Mucosa of descending colon (tissue), 3 donors: ENCODE results near the gene SPEG. TPM values are rescaled to one million over a fixed set of nuclear protein-coding genes. Genes with fewer than 3 reads are reported as not detected.

Source experiments
- ATAC-seq: fragments of 200-7000 bp; cut with Tn5 transposase; one replicate; pipeline ENCODE4 v1.9.1; 2020; ENCODE audit warnings: mild to moderate bottlenecking, moderate library complexity
- DNase-seq, 3 donors: peaks; one replicate each; pipeline ENCODE4 v3.0.0-alpha.2; 2020
- H3K36me3 ChIP-seq: fragments of 200-600 bp; one replicate; pipeline ENCODE4 v1.8.0; 2021; ENCODE audit warnings: low read depth, mild to moderate bottlenecking
- H3K4me1 ChIP-seq: fragments of 200-600 bp; one replicate; pipeline ENCODE4 v1.8.0; 2021; ENCODE audit warnings: low read depth, mild to moderate bottlenecking
- H3K4me3 ChIP-seq: fragments of 200-600 bp; one replicate; pipeline ENCODE4 v1.8.0; 2021; ENCODE audit warnings: mild to moderate bottlenecking
- H3K9me3 ChIP-seq: fragments of 200-600 bp; one replicate; pipeline ENCODE4 v1.8.0; 2021; ENCODE audit warnings: mild to moderate bottlenecking
- intact Hi-C, 2 donors: fragments of 100-400 bp; cut with DNase I in 1 of 2; cut with micrococcal nuclease in 1 of 2; formaldehyde crosslinking; loops; one replicate each; pipeline versions ENCODE4 v1.11.0 to v1.11.1; 2022; cut with DNase I, micrococcal nuclease
- total RNA-seq, 3 donors: library from RNA; stranded (reverse); fragmentation: NEBNext Ultra II Directional in 2 of 3; extraction: Animal tissue kit (Norgen Biotek cat#: 25700) in 2 of 3; gene quantifications; one replicate each; pipeline versions ENCODE4 v1.2.1 to v1.2.4, GENCODE V29; 2021 to 2023
- TF ChIP-seq, protein P1 (sequence below): fragments of 200-600 bp; IDR thresholded peaks from one replicate; pipeline ENCODE4 v1.8.0; 2022; ENCODE audit warnings: antibody characterized with exemption, mild to moderate bottlenecking
- donor health status: DM: no; HTN: no; CAD: no; lungs with moderate emphysema.
- donor health status: DM: no; HTN: no; CAD: no.
- donor health status: DM: no; HTN: yes; CAD: no.

SPEG gene
- total RNA-seq, 3 donors from 2014 or later, result 7.9 to 242 (median 22.2) TPM

DNA sequence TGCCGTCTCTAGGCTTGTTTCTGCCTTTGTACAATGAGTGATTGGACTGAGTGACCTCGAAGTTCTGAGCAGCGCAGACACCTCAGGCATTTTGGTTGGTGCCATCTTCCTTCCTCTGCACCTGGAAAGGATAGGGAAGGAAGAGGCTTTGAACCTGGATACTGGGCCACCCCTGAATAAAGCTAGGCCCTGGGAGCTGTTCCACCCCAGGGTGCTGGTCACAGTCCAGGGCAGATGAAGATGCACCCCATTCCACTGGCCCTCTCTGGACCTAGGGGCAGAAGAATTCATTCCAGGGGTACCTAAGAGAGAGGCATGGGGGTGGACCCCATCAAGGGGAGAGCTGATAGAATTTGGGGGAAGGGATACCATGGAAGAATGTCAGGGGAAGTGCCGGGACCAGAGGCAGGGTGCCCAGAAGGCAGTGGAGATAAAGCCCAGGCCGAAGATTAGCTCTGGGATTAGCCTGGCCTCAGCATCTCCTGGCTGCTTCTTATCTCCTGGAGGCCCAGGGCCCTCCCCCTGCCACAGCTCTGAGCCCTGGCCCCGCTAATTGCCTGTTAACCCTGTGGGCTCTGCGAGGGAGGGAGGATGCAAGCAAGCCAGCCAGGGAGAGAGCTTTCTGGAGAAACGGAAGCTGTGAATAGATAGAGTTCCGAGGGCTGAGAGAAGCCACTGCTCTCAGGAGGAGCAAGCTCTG, 91.0 kb downstream of the SPEG start:
- H3K4me1 ChIP-seq, result no peaks in the 10 kb centered on the region
- H3K4me3 ChIP-seq, result no peak overlapping the region
- no peak for ATAC-seq
- no peaks in the 10 kb centered on the region for H3K9me3 ChIP-seq
- TF ChIP-seq, protein P1, sequence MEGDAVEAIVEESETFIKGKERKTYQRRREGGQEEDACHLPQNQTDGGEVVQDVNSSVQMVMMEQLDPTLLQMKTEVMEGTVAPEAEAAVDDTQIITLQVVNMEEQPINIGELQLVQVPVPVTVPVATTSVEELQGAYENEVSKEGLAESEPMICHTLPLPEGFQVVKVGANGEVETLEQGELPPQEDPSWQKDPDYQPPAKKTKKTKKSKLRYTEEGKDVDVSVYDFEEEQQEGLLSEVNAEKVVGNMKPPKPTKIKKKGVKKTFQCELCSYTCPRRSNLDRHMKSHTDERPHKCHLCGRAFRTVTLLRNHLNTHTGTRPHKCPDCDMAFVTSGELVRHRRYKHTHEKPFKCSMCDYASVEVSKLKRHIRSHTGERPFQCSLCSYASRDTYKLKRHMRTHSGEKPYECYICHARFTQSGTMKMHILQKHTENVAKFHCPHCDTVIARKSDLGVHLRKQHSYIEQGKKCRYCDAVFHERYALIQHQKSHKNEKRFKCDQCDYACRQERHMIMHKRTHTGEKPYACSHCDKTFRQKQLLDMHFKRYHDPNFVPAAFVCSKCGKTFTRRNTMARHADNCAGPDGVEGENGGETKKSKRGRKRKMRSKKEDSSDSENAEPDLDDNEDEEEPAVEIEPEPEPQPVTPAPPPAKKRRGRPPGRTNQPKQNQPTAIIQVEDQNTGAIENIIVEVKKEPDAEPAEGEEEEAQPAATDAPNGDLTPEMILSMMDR, result no peak
- H3K36me3 ChIP-seq, result no peaks in the 10 kb centered on the region
- DNase-seq, result no peak
- intact Hi-C loops, result loop anchor here in 1 of 2 donors (5.0 kb wide), 1 partner anchor 123 kb away; no protein-coding TSS in a partner anchor

DNA sequence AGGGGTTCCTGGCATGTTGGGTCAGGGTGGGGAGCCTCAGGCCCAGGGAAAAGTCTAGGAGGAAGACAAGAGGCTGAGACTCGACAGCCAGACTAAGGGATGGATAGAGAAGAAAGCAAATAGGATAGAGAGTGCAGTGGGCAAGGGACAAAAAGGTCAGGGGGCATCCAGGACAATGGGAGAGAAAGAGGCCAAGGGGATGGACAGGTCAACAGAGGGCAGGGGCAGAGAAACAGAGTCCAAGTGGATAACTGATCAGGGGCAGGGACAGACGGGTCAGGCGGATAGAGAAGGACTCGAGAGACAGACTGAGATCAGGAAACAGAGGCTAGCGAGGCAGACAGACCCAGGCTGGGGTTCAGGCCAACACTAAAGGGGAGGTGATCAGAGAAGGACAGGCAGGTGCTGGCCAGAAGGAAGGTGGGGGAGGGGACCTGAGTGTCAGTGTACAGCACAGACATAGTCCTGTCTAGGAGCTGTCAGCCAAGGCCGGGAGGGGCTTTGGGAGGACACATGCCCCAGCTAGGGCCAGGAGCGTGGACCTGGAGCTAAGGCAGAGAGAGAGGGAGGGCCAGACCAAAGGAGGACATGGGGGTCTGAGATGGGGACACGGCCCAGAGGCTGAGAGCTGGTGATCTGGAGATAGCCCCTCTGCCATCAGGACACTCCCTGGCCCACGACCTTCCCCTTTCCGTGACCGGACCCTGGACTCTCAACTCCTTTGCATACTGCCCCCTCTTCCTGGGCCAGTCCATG, 91.9 kb downstream of the SPEG start:
- H3K4me1 ChIP-seq, result no peaks in the 10 kb centered on the region
- ATAC-seq, result no peak
- no peak for DNase-seq
- TF ChIP-seq, protein P1, result no peak
- no peaks in the 10 kb centered on the region for H3K36me3 ChIP-seq
- no peaks in the 10 kb centered on the region for H3K9me3 ChIP-seq
- intact Hi-C loops, result loop anchor here in 1 of 2 donors (5.0 kb wide), 1 partner anchor 124 kb away; no protein-coding TSS in a partner anchor
- H3K4me3 ChIP-seq, result no peak overlapping the region

DNA sequence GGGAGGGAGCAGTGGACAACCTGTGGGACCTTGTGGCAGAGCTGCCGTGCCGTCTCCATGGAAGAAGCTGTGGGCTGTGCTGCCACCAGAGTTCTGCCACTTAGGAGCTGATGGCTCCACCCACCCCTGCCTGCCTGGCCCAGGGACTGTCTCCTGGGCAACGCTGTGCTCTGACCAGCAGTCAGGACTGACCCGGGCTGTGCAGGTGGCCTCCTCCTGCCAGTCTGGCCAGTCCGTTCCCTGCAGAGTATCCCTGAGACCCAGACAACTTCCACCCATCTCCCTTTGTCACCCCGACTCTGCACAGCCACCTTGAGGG, 92.4 kb downstream of the SPEG start:
- H3K9me3 ChIP-seq, result no peaks in the 10 kb centered on the region
- H3K4me3 ChIP-seq, result no peak overlapping the region
- no peaks in the 10 kb centered on the region for H3K4me1 ChIP-seq
- H3K36me3 ChIP-seq, result no peaks in the 10 kb centered on the region
- intact Hi-C loops, result loop anchor here in 1 of 2 donors (5.0 kb wide), 1 partner anchor 125 kb away; no protein-coding TSS in a partner anchor
- peak in 1 of 3 donors; percentile 45 for DNase-seq
- TF ChIP-seq, protein P1, result no peak
- no peak for ATAC-seq

- Histone ChIP-seq H3K4me3 (no peak overlapping the region), H3K9me3 (no peaks in the 10 kb centered on the region), H3K4me1 (no peaks in the 10 kb centered on the region), H3K36me3 (no peaks in the 10 kb centered on the region)
- DNase-seq, result no peak
- TF ChIP-seq, protein P1, result no peak
- intact Hi-C loops, result loop anchor here in 1 of 2 donors (5.0 kb wide), 1 partner anchor 125 kb away; no protein-coding TSS in a partner anchor
- no peak for ATAC-seq
Observed at GRCh38 chr2:219527472-219527871, 92.8 kb downstream of the SPEG start.

GRCh38 chr2:219530048-219530963, 95.7 kb downstream of the SPEG start:
- Histone ChIP-seq H3K4me3 (no peak overlapping the region), H3K4me1 (no peaks in the 10 kb centered on the region), H3K36me3 (no peaks in the 10 kb centered on the region), H3K9me3 (no peaks in the 10 kb centered on the region)
- ATAC-seq (peak; percentile 92), DNase-seq (peak; percentile 73 to 91 (median 84))
- TF ChIP-seq, protein P1, result peak; percentile 92
- intact Hi-C loops, result loop anchor here in 1 of 2 donors (2.0 to 10.0 kb wide), 2 partner anchors 54 to 126 kb away; no protein-coding TSS in a partner anchor
